ENCODE data around the gene CMA1. TPM values are rescaled to one million over a fixed set of nuclear protein-coding genes. Genes with fewer than 3 reads are reported as not detected.
A peak's percentile ranks its signal among the peaks of the same experiment; 100 is the strongest.
"Not testable (repeated sequence)": the region's sequence is repeated elsewhere in the genome, so short reads cannot be mapped to it uniquely, and the experiment has no call there.

CMA1 gene
- total RNA-seq, 1 experiment from 2014 or later = not detected

GRCh38 chr14:24481622-24482324 lies 26.3 kb downstream of the CMA1 start:
- Mint-ChIP-seq H3K4me1 (ENCODE audit: low read depth, unreplicated experiment) (no peaks in the 10 kb centered on the region), H3K36me3 (ENCODE audit: insufficient read depth, unreplicated experiment) (no peaks in the 10 kb centered on the region), H3K27ac (ENCODE audit: unreplicated experiment) (no peak overlapping the region), H3K27me3 (ENCODE audit: unreplicated experiment) (no peaks in the 10 kb centered on the region), H3K4me3 (ENCODE audit: low read depth, unreplicated experiment) (no peak overlapping the region), H3K9me3 (ENCODE audit: low read depth, unreplicated experiment) (no peaks in the 10 kb centered on the region)
- BruUV-seq (replicated peaks) = no TSS peak
- intact Hi-C loops (cut with micrococcal nuclease; ENCODE audit: unreplicated experiment) = loop anchor here (10.0 kb wide), 1 partner anchor 193 kb away; no protein-coding TSS in a partner anchor
- CTCF ChIA-PET = interaction anchor here (0.6 kb wide), 1 partner anchor 125 kb away, joined by 3 read pairs; no protein-coding TSS in a partner anchor
- peak; percentile 68 for DNase-seq
- TF ChIP-seq CTCF (IDR thresholded peaks at IDR 0.05; ENCODE audit: unreplicated experiment) = peak; percentile 24

GRCh38 chr14:24479999-24480398 lies 28.1 kb downstream of the CMA1 start:
- CTCF ChIA-PET = not testable (repeated sequence)
- intact Hi-C loops (cut with micrococcal nuclease; ENCODE audit: unreplicated experiment) = loop anchor here (10.0 kb wide), 1 partner anchor 195 kb away; no protein-coding TSS in a partner anchor

GRCh38 chr14:24475261-24475660 lies 32.8 kb downstream of the CMA1 start:
- no peak for TF ChIP-seq CTCF (IDR thresholded peaks at IDR 0.05; ENCODE audit: unreplicated experiment)
- H3K27ac Mint-ChIP-seq (ENCODE audit: unreplicated experiment) = no peak overlapping the region
- CTCF ChIA-PET = no interaction called here
- no peak overlapping the region for H3K4me3 Mint-ChIP-seq (ENCODE audit: low read depth, unreplicated experiment)
- no peaks in the 10 kb centered on the region for H3K27me3 Mint-ChIP-seq (ENCODE audit: unreplicated experiment)
- no peak for DNase-seq
- peaks cover 2% of the 10 kb centered on the region for H3K9me3 Mint-ChIP-seq (ENCODE audit: low read depth, unreplicated experiment)
- no peaks in the 10 kb centered on the region for H3K36me3 Mint-ChIP-seq (ENCODE audit: insufficient read depth, unreplicated experiment)
- no peaks in the 10 kb centered on the region for H3K4me1 Mint-ChIP-seq (ENCODE audit: low read depth, unreplicated experiment)
- intact Hi-C loops (cut with micrococcal nuclease; ENCODE audit: unreplicated experiment) = no loop called here
- BruUV-seq (replicated peaks) = no TSS peak

More at GRCh38 chr14:24479999-24480398, 28.1 kb downstream of the CMA1 start:
- H3K27me3 Mint-ChIP-seq (ENCODE audit: unreplicated experiment); H3K9me3 Mint-ChIP-seq (ENCODE audit: low read depth, unreplicated experiment); H3K4me3 Mint-ChIP-seq (ENCODE audit: low read depth, unreplicated experiment); H3K27ac Mint-ChIP-seq (ENCODE audit: unreplicated experiment); H3K4me1 Mint-ChIP-seq (ENCODE audit: low read depth, unreplicated experiment); BruUV-seq (replicated peaks); DNase-seq; H3K36me3 Mint-ChIP-seq (ENCODE audit: insufficient read depth, unreplicated experiment): not testable (repeated sequence)

- no peaks in the 10 kb centered on the region for H3K27me3 Mint-ChIP-seq (ENCODE audit: unreplicated experiment)
- no peaks in the 10 kb centered on the region for H3K36me3 Mint-ChIP-seq (ENCODE audit: insufficient read depth, unreplicated experiment)
- CTCF ChIA-PET = no interaction called here
Observed at GRCh38 chr14:24473211-24473610, 34.9 kb downstream of the CMA1 start.

GRCh38 chr14:24470450-24470849 lies 37.6 kb downstream of the CMA1 start:
- CTCF ChIA-PET; H3K27me3 Mint-ChIP-seq (ENCODE audit: unreplicated experiment); intact Hi-C loops (cut with micrococcal nuclease; ENCODE audit: unreplicated experiment); H3K27ac Mint-ChIP-seq (ENCODE audit: unreplicated experiment); H3K36me3 Mint-ChIP-seq (ENCODE audit: insufficient read depth, unreplicated experiment); H3K4me3 Mint-ChIP-seq (ENCODE audit: low read depth, unreplicated experiment); H3K4me1 Mint-ChIP-seq (ENCODE audit: low read depth, unreplicated experiment); BruUV-seq (replicated peaks); H3K9me3 Mint-ChIP-seq (ENCODE audit: low read depth, unreplicated experiment); DNase-seq: not testable (repeated sequence)

More at GRCh38 chr14:24473211-24473610, 34.9 kb downstream of the CMA1 start:
- intact Hi-C loops (cut with micrococcal nuclease; ENCODE audit: unreplicated experiment) = no loop called here
- H3K4me3 Mint-ChIP-seq (ENCODE audit: low read depth, unreplicated experiment) = no peak overlapping the region
- TF ChIP-seq CTCF (IDR thresholded peaks at IDR 0.05; ENCODE audit: unreplicated experiment) = no peak
- no peaks in the 10 kb centered on the region for H3K4me1 Mint-ChIP-seq (ENCODE audit: low read depth, unreplicated experiment)
- H3K9me3 Mint-ChIP-seq (ENCODE audit: low read depth, unreplicated experiment) = peaks cover 2% of the 10 kb centered on the region
- BruUV-seq (replicated peaks) = no TSS peak
- no peak for DNase-seq
- no peak overlapping the region for H3K27ac Mint-ChIP-seq (ENCODE audit: unreplicated experiment)
